Measurements from ENCODE around the gene UGT3A1.
A peak's percentile ranks its signal among the peaks of the same experiment; 100 is the strongest.
"Not testable (repeated sequence)": the region's sequence is repeated elsewhere in the genome, so short reads cannot be mapped to it uniquely, and the experiment has no call there.

UGT3A1 gene

DNA sequence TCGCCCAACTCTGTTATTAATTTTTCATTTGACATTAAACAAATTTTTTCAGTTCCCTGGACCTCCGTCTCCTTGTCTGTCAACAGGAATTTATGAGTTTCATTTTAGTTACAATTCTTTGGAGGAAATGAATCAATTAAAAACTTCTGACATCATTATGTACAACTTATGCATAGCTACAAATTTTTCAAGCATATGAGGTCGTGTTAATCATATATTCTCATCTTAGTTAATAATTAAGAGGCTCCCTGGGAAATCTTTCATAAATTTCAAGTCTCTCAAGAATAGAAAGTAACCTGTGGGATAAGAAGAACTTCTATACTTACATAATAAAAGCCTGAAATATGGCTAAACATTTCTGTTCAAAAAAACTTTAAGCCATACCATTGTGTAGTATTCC, 3.4 kb downstream of the UGT3A1 start:
- DNase-seq = no peak

GRCh38 chr5:35979715-35980114, 11.5 kb downstream of the UGT3A1 start:
- no peak for DNase-seq

GRCh38 chr5:35976859-35977258, 14.3 kb downstream of the UGT3A1 start:
- not testable (repeated sequence) for DNase-seq

DNA sequence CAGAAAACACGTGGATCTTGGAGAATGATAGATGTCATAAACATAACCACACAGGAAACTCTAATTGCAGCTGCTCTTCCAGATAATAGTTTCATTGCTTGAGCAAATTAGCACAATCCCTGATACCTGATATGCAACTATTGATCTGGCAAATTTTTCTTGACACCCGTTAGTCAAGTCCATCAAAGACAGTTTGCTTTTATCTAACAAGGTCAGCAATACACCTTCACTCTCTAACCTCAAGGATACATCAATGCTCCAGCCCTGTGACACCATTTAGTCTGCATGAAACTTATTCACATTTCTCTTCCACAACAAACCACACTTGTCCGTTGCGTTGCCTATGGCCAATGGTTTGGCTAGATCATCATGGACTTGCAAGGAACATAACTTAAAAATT, 16.6 kb downstream of the UGT3A1 start:
- DNase-seq = no peak

DNA sequence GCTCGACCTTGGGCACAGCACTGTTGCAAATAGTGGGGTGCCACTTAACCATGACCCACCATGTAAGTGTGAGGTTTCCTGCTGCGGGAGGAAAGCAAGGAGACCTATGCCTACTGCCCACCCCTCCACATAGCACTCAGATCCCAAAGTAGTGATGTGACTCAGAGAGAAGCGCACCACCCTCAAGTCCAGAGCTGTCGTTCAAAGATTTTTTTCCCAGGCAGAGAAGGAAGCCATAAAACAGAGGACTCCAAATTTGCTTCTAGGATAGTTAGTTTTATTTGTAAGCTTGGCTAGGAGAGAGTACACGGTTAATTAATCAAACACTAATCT, 19.3 kb downstream of the UGT3A1 start:
- DNase-seq = no peak

DNA sequence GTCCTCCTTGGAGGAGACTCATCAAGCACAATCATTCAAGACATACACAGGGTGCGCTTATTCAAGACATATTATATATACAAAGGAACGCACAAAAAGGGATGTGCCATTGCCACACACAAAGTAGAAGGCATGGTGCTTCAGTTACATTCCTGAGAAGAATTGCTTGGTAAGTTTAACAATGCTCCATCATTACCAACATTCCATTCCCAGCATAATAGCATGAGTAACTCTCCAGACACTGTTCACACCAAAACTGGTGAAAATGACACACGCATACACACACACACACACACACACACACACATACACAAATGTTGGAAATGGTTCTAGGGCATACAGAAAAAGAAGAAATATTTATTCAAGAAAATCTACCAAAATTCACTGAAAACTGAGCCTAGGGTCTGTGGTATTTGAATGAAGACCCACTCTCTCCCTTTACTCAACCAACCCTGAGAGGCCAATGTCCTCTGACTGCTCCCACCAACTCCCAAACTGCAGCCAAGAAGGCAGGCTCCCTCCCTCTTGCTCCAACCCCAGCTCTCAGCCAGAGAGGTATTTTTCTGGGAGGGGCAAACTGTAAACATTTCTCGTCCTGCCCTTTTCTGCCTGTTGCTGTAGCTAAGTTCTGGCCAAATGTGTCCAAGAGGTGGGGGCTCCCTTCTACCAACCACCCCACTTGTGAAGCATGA, 19.9 kb downstream of the UGT3A1 start:
- DNase-seq = no peak

DNA sequence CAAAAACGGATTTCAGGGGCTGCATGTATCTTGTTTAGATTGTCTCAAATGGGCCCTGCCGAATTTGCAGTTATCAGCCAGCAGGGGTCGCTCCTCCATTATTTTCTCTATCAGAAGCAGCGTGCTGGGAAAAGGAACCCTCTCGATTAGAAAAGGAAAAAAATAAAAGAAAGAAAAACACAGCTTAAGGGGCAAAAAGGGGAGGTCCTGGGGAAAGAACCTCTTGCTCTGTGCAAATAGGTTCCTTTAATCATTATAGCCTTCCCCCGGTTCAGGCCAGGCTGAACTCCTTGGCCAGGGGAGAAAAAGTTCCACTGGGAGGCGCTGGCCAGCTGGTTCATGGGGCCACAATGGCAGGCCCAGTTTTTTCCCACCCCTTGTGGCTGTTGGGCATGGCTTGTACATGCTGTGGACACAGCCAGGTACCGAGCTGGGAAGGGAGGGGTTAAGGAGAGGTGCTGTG, 27.8 kb downstream of the UGT3A1 start:
- DNase-seq = peak; percentile 50

GRCh38 chr5:35960328-35960727, 30.9 kb downstream of the UGT3A1 start:
- no peak for DNase-seq

DNA sequence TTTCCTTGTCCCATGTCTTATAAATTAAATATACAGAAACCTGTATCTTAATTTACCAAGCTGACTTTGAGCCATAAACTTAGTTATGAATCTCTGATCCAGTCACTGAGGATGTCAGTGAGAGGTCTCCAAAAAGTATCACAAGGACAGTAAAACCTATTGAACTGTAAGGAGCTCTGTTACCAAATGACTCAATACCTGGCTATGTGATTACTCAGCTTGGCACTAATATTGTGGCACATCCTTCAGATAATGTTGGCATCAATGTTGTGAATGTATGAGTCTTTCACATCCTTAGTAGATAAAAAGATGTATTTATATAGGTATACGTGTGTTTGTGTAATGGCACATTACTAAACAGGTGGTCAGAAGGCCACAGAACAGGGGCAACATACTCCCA, 34.8 kb downstream of the UGT3A1 start:
- DNase-seq = no peak

DNA sequence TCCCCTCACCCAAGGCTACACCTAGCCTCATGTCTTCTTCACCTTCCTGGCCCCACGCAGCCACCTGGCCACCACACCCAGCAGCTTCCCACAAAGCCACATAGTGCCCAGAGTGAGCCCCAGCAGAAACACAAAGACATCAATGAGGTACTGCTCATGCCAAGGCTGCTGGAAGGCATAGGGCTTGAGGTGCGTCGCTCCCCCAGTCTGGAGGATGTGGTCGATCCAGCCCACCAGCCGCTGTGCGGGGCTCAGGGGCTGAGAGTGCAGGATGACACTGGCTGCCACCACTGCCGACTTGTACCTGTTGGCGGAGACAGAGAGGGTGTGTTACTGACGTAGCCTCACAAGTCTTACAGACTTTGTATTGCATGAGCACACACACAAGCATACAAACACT, 37.0 kb downstream of the UGT3A1 start:
- DNase-seq = no peak

- DNase-seq = no peak
Measured at GRCh38 chr5:35947085-35947484, 44.1 kb downstream of the UGT3A1 start.

- no peak for DNase-seq
Measured at GRCh38 chr5:35939639-35940038, 51.6 kb downstream of the UGT3A1 start.

GRCh38 chr5:35938568-35939227, 52.5 kb downstream of the UGT3A1 start, which contains the start of gene CAPSL:
TSS of gene CAPSL (minus strand) at chr5:35938622. CDS start at chr5:35921120, 17,502 bp downstream.
- DNase-seq = peak; percentile 26

GRCh38 chr5:35926389-35927051, 64.7 kb downstream of the UGT3A1 start:
- DNase-seq = peak; percentile 82

GRCh38 chr5:35924950-35925722, 66.1 kb downstream of the UGT3A1 start:
- peak; percentile 76 for DNase-seq

- DNase-seq = no peak
Measured at GRCh38 chr5:35924122-35924949, 66.9 kb downstream of the UGT3A1 start.

DNA sequence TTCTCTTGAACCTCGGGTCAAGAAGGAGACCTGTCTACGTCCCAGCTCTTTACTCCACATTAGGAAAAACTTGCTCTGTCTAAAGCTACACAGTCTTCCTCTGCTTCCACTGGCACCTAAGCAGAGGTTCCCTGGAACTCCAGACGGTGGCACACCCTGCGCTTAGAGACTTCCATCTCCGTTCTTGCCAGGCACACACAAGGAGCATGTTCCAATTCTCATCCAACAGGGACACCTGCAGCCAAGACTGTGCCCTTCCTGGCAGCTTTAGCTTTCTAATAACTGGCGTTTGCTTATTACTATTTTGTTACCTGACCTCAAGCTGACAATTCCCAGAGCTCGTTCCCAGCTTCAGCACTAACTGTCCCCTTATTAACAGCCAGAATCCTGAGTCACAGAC, 68.7 kb downstream of the UGT3A1 start:
- DNase-seq = no peak

- DNase-seq = no peak
Measured at GRCh38 chr5:35921930-35922329, 69.3 kb downstream of the UGT3A1 start.

DNA sequence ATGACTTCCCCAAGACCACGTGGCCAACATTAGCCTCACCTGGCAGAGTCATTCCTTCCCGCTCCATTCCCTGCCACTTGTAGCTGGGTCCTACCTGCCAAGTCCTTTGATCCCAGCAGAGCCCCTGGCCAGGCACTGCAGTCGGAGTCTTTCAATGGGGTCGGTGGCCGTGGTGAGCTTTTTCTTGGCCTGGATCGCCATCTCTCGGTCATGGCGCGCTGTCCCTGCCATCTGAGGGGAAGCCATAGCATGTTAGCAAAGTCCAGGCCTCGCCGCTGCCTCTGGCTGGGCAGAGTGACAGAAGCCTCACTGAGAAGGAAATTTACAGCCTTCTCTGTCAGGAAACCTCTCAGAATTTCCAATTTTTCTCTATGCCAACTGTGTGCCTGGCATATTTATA, 70.3 kb downstream of the UGT3A1 start:
- DNase-seq = peak; percentile 35

DNA sequence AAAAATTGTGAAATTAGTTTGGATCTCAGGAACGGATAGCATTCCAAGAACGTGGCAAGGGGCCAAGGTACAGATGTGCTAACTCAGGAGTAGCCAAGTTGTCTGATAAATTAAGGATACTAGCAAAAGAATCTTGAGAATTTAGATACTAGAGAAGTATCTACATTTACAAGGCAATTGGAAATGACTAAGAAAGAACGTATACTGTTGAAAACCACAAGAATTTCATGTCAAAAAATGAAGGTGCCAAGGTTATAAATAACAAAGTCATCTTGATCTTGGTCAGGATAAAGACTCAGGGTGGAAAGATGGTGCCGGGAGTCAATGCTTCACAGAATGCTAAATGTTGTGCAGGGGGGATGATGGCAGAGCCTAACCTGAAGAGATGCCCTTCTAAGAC, 72.0 kb downstream of the UGT3A1 start:
- no peak for DNase-seq

- no peak for DNase-seq
Measured at GRCh38 chr5:35908814-35909213, 82.4 kb downstream of the UGT3A1 start.

DNA sequence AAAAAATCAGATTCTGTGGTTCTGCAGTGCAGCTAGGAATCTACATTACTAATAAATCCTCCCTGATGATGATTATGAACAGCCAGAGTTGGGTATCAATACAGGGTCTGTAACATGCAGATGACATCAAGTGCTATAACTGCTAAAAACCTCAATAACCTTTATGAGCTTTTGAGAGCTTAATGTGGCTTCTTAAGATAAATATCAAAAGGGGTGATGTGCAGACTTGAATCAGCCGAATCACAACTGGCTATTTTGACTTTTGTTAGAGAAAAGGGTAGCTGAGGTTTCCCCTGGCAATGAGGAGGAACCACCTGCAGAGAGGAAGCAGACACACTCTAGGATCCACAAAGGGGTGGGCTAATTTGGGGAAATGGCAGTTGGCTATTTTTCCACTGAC, 83.0 kb downstream of the UGT3A1 start:
- no peak for DNase-seq
